Mesenchymal stem cell (in vitro differentiated cells and primary cell): Measurements from ENCODE around the gene SYNE2.

Experiments
- DNase-seq: peaks from one replicate; pipeline ENCODE4 v3.0.0-alpha.2; 2013
- H2AFZ ChIP-seq: one replicate; pipeline ENCODE4 v1.6.1; 2013; ENCODE audit warnings: low read depth, mild to moderate bottlenecking, control low read depth, inconsistent platforms, low read length, moderate library complexity
- H2AK5ac ChIP-seq: 2 replicates; pipeline ENCODE4 v1.6.1; 2013; ENCODE audit warnings: low read length, moderate library complexity, mild to moderate bottlenecking, inconsistent platforms; ENCODE audit not compliant: severe bottlenecking
- H2BK120ac ChIP-seq: one replicate; pipeline ENCODE4 v1.6.1; 2013; ENCODE audit warnings: low read depth, mild to moderate bottlenecking, inconsistent platforms, low read length, moderate library complexity
- H2BK12ac ChIP-seq, 2 experiments: one replicate each; pipeline ENCODE4 v1.6.1; 2013; ENCODE audit warnings: inconsistent platforms in 2 of 2, low read length in 2 of 2, mild to moderate bottlenecking in 2 of 2, moderate library complexity in 2 of 2, control low read depth in 1 of 2
- H2BK15ac ChIP-seq: one replicate; pipeline ENCODE4 v1.6.1; 2013; ENCODE audit warnings: mild to moderate bottlenecking, low read depth, inconsistent platforms; ENCODE audit not compliant: poor library complexity, severe bottlenecking
- H2BK5ac ChIP-seq: 2 replicates; pipeline ENCODE4 v1.6.1; 2013; ENCODE audit warnings: low read depth, mild to moderate bottlenecking, low read length, control low read depth, inconsistent platforms; ENCODE audit not compliant: poor library complexity, severe bottlenecking
- H3K14ac ChIP-seq, 2 experiments: one replicate each; pipeline ENCODE4 v1.6.1; 2013; ENCODE audit warnings: inconsistent platforms in 2 of 2, low read length in 2 of 2, control low read depth in 1 of 2, mild to moderate bottlenecking in 1 of 2, moderate library complexity in 1 of 2
- H3K18ac ChIP-seq, 2 experiments: one replicate each; pipeline ENCODE4 v1.6.1; 2013; ENCODE audit warnings: inconsistent platforms in 2 of 2, low read length in 2 of 2, control low read depth in 1 of 2, low read depth in 1 of 2, mild to moderate bottlenecking in 1 of 2
- H3K23ac ChIP-seq, 2 experiments: one replicate each; pipeline ENCODE4 v1.6.1; 2013; ENCODE audit warnings: inconsistent platforms in 2 of 2, low read length in 2 of 2, mild to moderate bottlenecking in 2 of 2, moderate library complexity in 2 of 2, control low read depth in 1 of 2
- H3K27ac ChIP-seq: 2 replicates; pipeline ENCODE4 v1.5.1; 2013; ENCODE audit warnings: mild to moderate bottlenecking, moderate library complexity, low read length, control low read depth, inconsistent platforms; ENCODE audit not compliant: poor library complexity, severe bottlenecking
- H3K27me3 ChIP-seq, 2 experiments: 2 replicates each; pipeline versions ENCODE4 v1.6.1 to v1.7.0; 2013; ENCODE audit warnings: low read length in 2 of 2, mild to moderate bottlenecking in 2 of 2, moderate library complexity in 2 of 2, control low read depth in 1 of 2, inconsistent platforms in 1 of 2; ENCODE audit not compliant: control insufficient read depth in 1 of 2, insufficient read depth in 1 of 2
- H3K36me3 ChIP-seq, 2 experiments: 2 replicates each; pipeline versions ENCODE4 v1.6.1 to v1.7.0; 2013; ENCODE audit warnings: low read length in 2 of 2, control low read depth in 1 of 2, inconsistent platforms in 1 of 2, low read depth in 1 of 2, mild to moderate bottlenecking in 1 of 2; ENCODE audit not compliant: insufficient read depth in 2 of 2, control insufficient read depth in 1 of 2
- H3K4ac ChIP-seq, 2 experiments: one replicate each; pipeline ENCODE4 v1.6.1; 2013; ENCODE audit warnings: inconsistent platforms in 2 of 2, low read length in 2 of 2, mild to moderate bottlenecking in 2 of 2, moderate library complexity in 2 of 2, control low read depth in 1 of 2, low read depth in 1 of 2
- H3K4me1 ChIP-seq: 2 replicates; pipeline ENCODE4 v1.6.1; 2013; ENCODE audit warnings: low read depth, low read length, control low read depth; ENCODE audit not compliant: control insufficient read depth, insufficient read depth
- H3K4me2 ChIP-seq: 2 replicates; pipeline ENCODE4 v1.6.1; 2013; ENCODE audit warnings: low read length, mild to moderate bottlenecking, inconsistent platforms; ENCODE audit not compliant: poor library complexity, severe bottlenecking
- H3K4me3 ChIP-seq, 2 experiments: 2 replicates each; pipeline versions ENCODE4 v1.5.1 to v1.7.0; 2013; ENCODE audit warnings: low read length in 2 of 2, mild to moderate bottlenecking in 2 of 2, control low read depth in 1 of 2, low read depth in 1 of 2; ENCODE audit not compliant: insufficient read depth in 1 of 2
- H3K79me1 ChIP-seq: replicated peaks from 2 replicates; pipeline ENCODE4 v1.6.1; 2013; ENCODE audit warnings: mild to moderate bottlenecking, control low read depth, low read length, inconsistent platforms; ENCODE audit not compliant: poor library complexity, severe bottlenecking
- H3K9ac ChIP-seq: 2 replicates; pipeline ENCODE4 v1.7.0; 2013; ENCODE audit warnings: mild to moderate bottlenecking, low read length, moderate library complexity
- H3K9me3 ChIP-seq: 2 replicates; pipeline ENCODE4 v1.7.0; 2013; ENCODE audit warnings: mild to moderate bottlenecking, low read length; ENCODE audit not compliant: control insufficient read depth
- H4K8ac ChIP-seq: one replicate; pipeline ENCODE4 v1.6.1; 2013; ENCODE audit warnings: inconsistent platforms, mild to moderate bottlenecking, low read length, moderate library complexity
- H4K91ac ChIP-seq: one replicate; pipeline ENCODE4 v1.6.1; 2013; ENCODE audit warnings: mild to moderate bottlenecking, low read length, inconsistent platforms
- WGBS: methylation state at CpG from one replicate; pipeline ENCODE4 v1.1.7; 2013; ENCODE audit warnings: mixed read lengths; 5-methylcytosine and 5-hydroxymethylcytosine counted together

Gene SYNE2

GRCh38 chr14:63962906-63963305 lies 110.1 kb downstream of the SYNE2 start:
- Histone ChIP-seq H3K4me3 (no peak overlapping the region), H4K91ac (no peak overlapping the region), H2BK5ac (no peak overlapping the region), H3K14ac (no peak overlapping the region), H4K8ac (no peak overlapping the region), H3K79me1 (no peaks in the 10 kb centered on the region), H2BK120ac (no peak overlapping the region), H3K4ac (no peak overlapping the region), H3K9ac (no peak overlapping the region), H3K23ac (no peak overlapping the region), H3K27me3 (no peaks in the 10 kb centered on the region), H2BK12ac (no peak overlapping the region), H3K36me3 (no peaks in the 10 kb centered on the region), H3K27ac (no peak overlapping the region), H2AK5ac (no peak overlapping the region), H2BK15ac (no peak overlapping the region), H3K9me3 (no peaks in the 10 kb centered on the region), H3K4me2 (no peak overlapping the region), H2AFZ (no peak overlapping the region), H3K4me1 (no peaks in the 10 kb centered on the region), H3K18ac (no peak overlapping the region)
- no peak for DNase-seq
- WGBS: no CpG with 5 or more reads among the region's 2 CpGs

GRCh38 chr14:63963439-63963838 lies 110.6 kb downstream of the SYNE2 start:
- Histone ChIP-seq H4K8ac (no peak overlapping the region), H3K27ac (no peak overlapping the region), H2BK120ac (no peak overlapping the region), H3K27me3 (no peaks in the 10 kb centered on the region), H3K9ac (no peak overlapping the region), H2AK5ac (no peak overlapping the region), H2BK5ac (no peak overlapping the region), H3K9me3 (no peaks in the 10 kb centered on the region), H3K4me2 (no peak overlapping the region), H3K18ac (no peak overlapping the region), H2BK15ac (no peak overlapping the region), H3K4me3 (no peak overlapping the region), H2AFZ (no peak overlapping the region), H4K91ac (no peak overlapping the region), H3K23ac (no peak overlapping the region), H2BK12ac (no peak overlapping the region), H3K14ac (no peak overlapping the region), H3K36me3 (no peaks in the 10 kb centered on the region), H3K4ac (no peak overlapping the region), H3K79me1 (no peaks in the 10 kb centered on the region), H3K4me1 (no peaks in the 10 kb centered on the region)
- WGBS: 92% methylated on average over 2 of the region's 2 CpGs
- DNase-seq: no peak

GRCh38 chr14:63964113-63964512 lies 111.3 kb downstream of the SYNE2 start:
- Histone ChIP-seq H2AK5ac (no peak overlapping the region), H3K4me2 (no peak overlapping the region), H3K4me3 (no peak overlapping the region), H3K4ac (no peak overlapping the region), H3K23ac (no peak overlapping the region), H2BK12ac (no peak overlapping the region), H3K79me1 (no peaks in the 10 kb centered on the region), H4K91ac (no peak overlapping the region), H3K9me3 (no peaks in the 10 kb centered on the region), H2BK5ac (no peak overlapping the region), H3K36me3 (no peaks in the 10 kb centered on the region), H2AFZ (no peak overlapping the region), H3K27me3 (no peaks in the 10 kb centered on the region), H3K27ac (no peak overlapping the region), H4K8ac (no peak overlapping the region), H2BK15ac (no peak overlapping the region), H3K4me1 (no peaks in the 10 kb centered on the region), H3K14ac (no peak overlapping the region), H2BK120ac (no peak overlapping the region), H3K18ac (no peak overlapping the region), H3K9ac (no peak overlapping the region)
- DNase-seq: no peak
- WGBS: 99% methylated on average over 2 of the region's 2 CpGs

- H3K9ac ChIP-seq: no peak overlapping the region
- H3K4me3 ChIP-seq: no peak overlapping the region
- no peaks in the 10 kb centered on the region for H3K9me3 ChIP-seq
- no peaks in the 10 kb centered on the region for H3K4me1 ChIP-seq
- no peak overlapping the region for H3K4ac ChIP-seq
- H3K14ac ChIP-seq: no peak overlapping the region
- no peak overlapping the region for H3K4me2 ChIP-seq
- no peak overlapping the region for H2BK12ac ChIP-seq
- H2BK15ac ChIP-seq: no peak overlapping the region
- no peak overlapping the region for H4K8ac ChIP-seq
- H3K27ac ChIP-seq: no peak overlapping the region
- no peak overlapping the region for H3K18ac ChIP-seq
- no peaks in the 10 kb centered on the region for H3K36me3 ChIP-seq
- H2AFZ ChIP-seq: no peak overlapping the region
- H3K79me1 ChIP-seq: no peaks in the 10 kb centered on the region
- no peak for DNase-seq
- H2BK5ac ChIP-seq: no peak overlapping the region
- H2BK120ac ChIP-seq: no peak overlapping the region
- 93% methylated on average over 5 of the region's 5 CpGs for WGBS
- no peak overlapping the region for H2AK5ac ChIP-seq
- no peak overlapping the region for H3K23ac ChIP-seq
- no peak overlapping the region for H4K91ac ChIP-seq
- H3K27me3 ChIP-seq: no peaks in the 10 kb centered on the region
Measured at GRCh38 chr14:63966407-63966806, 113.6 kb downstream of the SYNE2 start.
